BLaER1 treated with 17β-estradiol and CSF1 and Interleukin-3, amounts not matched to agents 10 nM and 100 nM (cell line): ENCODE results near the gene MOCOS.

ENCODE experiments used
- H3K27ac ChIP-seq, 11 experiments: shearing (Covaris generic); formaldehyde crosslinking; 2 replicates each; pipeline ENCODE4 v1.8.1; 2022
- H3K27me3 ChIP-seq, 11 experiments: shearing (Covaris generic); formaldehyde crosslinking; 2 replicates each; pipeline ENCODE4 v1.8.1; 2022
- H3K36me3 ChIP-seq, 11 experiments: shearing (Covaris generic); formaldehyde crosslinking; 2 replicates each; pipeline ENCODE4 v1.8.1; 2022
- H3K4me1 ChIP-seq, 10 experiments: shearing (Covaris generic); formaldehyde crosslinking; 2 replicates each; pipeline ENCODE4 v1.8.1; 2022
- H3K4me2 ChIP-seq, 11 experiments: shearing (Covaris generic); formaldehyde crosslinking; 2 replicates each; pipeline ENCODE4 v1.8.1; 2022
- H3K4me3 ChIP-seq, 10 experiments: shearing (Covaris generic); formaldehyde crosslinking; 2 replicates each; pipeline ENCODE4 v1.8.1; 2022
- H3K9ac ChIP-seq, 11 experiments: shearing (Covaris generic); formaldehyde crosslinking; 2 replicates each; pipeline ENCODE4 v1.8.1; 2022
- H3K9me3 ChIP-seq, 11 experiments: shearing (Covaris generic); formaldehyde crosslinking; replicated peaks in 1 of 11; 2 replicates each; pipeline ENCODE4 v1.8.1; 2022
- H4K20me1 ChIP-seq, 11 experiments: shearing (Covaris generic); formaldehyde crosslinking; 2 replicates each; pipeline ENCODE4 v1.8.1; 2022
- Cebpa-rat ChIP-seq, 11 experiments: shearing (Covaris generic); IDR thresholded peaks; 2 replicates each; pipeline ENCODE4 v1.8.1; 2022

Gene MOCOS

GRCh38 chr18:36187193-36187825 is at the start of gene MOCOS:
MOCOS (plus strand) TSS chr18:36187497; CDS start chr18:36187540, 43 bp downstream.
- H3K27ac ChIP-seq: no peak within 1 kb of the TSS
- no peaks in the 10 kb centered on the region for H3K9me3 ChIP-seq
- peaks cover 6 to 18% (median 15%) of the 10 kb centered on the region in 10 experiments; a peak in 16 of 20 replicates for H3K4me1 ChIP-seq
- H3K4me2 ChIP-seq: peak within 1 kb of the TSS; percentile 83 to 99 (median 95)
- TF ChIP-seq Cebpa-rat (IDR thresholded peaks at IDR 0.05): no peak
- H3K27me3 ChIP-seq: peaks cover 24 to 46% (median 39%) of the 10 kb centered on the region in 11 experiments
- H4K20me1 ChIP-seq: peaks cover 0 to 12% (median 0%) of the 10 kb centered on the region in 11 experiments; a peak in 4 of 22 replicates
- peak within 1 kb of the TSS; percentile 39 to 71 (median 65); a peak in 20 of 22 replicates for H3K9ac ChIP-seq
- peak within 1 kb of the TSS; percentile 59 to 81 (median 66) for H3K4me3 ChIP-seq
- H3K36me3 ChIP-seq: no peaks in the 10 kb centered on the region

- Histone ChIP-seq H3K4me3 (no peak overlapping the region), H3K36me3 (peaks cover 80 to 100% (median 94%) of the 10 kb centered on the region in 11 experiments)
- TF ChIP-seq Cebpa-rat (IDR thresholded peaks at IDR 0.05): no peak
Measured at GRCh38 chr18:36139245-36139644, 48.1 kb upstream of the MOCOS start.

GRCh38 chr18:36141576-36141975 is 45.7 kb upstream of the MOCOS start:
- Histone ChIP-seq H3K9me3 (no peaks in the 10 kb centered on the region), H4K20me1 (peaks cover 0 to 35% (median 6%) of the 10 kb centered on the region in 11 experiments; a peak in 8 of 22 replicates), H3K36me3 (peaks cover 96 to 100% (median 98%) of the 10 kb centered on the region in 11 experiments), H3K9ac (no peak overlapping the region), H3K27ac (no peak overlapping the region), H3K4me1 (peaks cover 0 to 13% (median 0%) of the 10 kb centered on the region in 10 experiments; a peak in 3 of 20 replicates), H3K4me3 (no peak overlapping the region), H3K27me3 (no peaks in the 10 kb centered on the region), H3K4me2 (no peak overlapping the region)
- TF ChIP-seq Cebpa-rat (IDR thresholded peaks at IDR 0.05): no peak

More at GRCh38 chr18:36139245-36139644, 48.1 kb upstream of the MOCOS start:
- Histone ChIP-seq H3K4me2 (no peak overlapping the region), H3K9me3 (no peaks in the 10 kb centered on the region), H4K20me1 (peaks cover 3 to 56% (median 22%) of the 10 kb centered on the region in 11 experiments; a peak in 16 of 22 replicates), H3K4me1 (peaks cover 0 to 6% (median 0%) of the 10 kb centered on the region in 10 experiments; a peak in 3 of 20 replicates), H3K27ac (no peak overlapping the region), H3K9ac (no peak overlapping the region), H3K27me3 (no peaks in the 10 kb centered on the region)

GRCh38 chr18:36142751-36143150 is 44.5 kb upstream of the MOCOS start:
- Histone ChIP-seq H3K36me3 (peaks cover 96 to 100% (median 98%) of the 10 kb centered on the region in 11 experiments), H3K4me2 (no peak overlapping the region)

GRCh38 chr18:36143391-36143790 is 43.9 kb upstream of the MOCOS start:
- Histone ChIP-seq H3K27me3 (no peaks in the 10 kb centered on the region), H3K4me3 (no peak overlapping the region), H3K9ac (no peak overlapping the region), H3K36me3 (peaks cover 96 to 100% (median 98%) of the 10 kb centered on the region in 11 experiments), H3K9me3 (no peaks in the 10 kb centered on the region), H3K4me2 (no peak overlapping the region), H4K20me1 (peaks cover 0 to 22% (median 4%) of the 10 kb centered on the region in 11 experiments; a peak in 6 of 22 replicates), H3K4me1 (peaks cover 0 to 13% (median 0%) of the 10 kb centered on the region in 10 experiments; a peak in 3 of 20 replicates), H3K27ac (no peak overlapping the region)
- no peak for TF ChIP-seq Cebpa-rat (IDR thresholded peaks at IDR 0.05)

More at GRCh38 chr18:36142751-36143150, 44.5 kb upstream of the MOCOS start:
- Histone ChIP-seq H3K27me3 (no peaks in the 10 kb centered on the region), H3K9me3 (no peaks in the 10 kb centered on the region), H3K4me1 (peaks cover 0 to 13% (median 0%) of the 10 kb centered on the region in 10 experiments; a peak in 3 of 20 replicates), H3K27ac (no peak overlapping the region), H3K4me3 (no peak overlapping the region), H4K20me1 (peaks cover 0 to 28% (median 4%) of the 10 kb centered on the region in 11 experiments; a peak in 5 of 22 replicates), H3K9ac (no peak overlapping the region)
- no peak for TF ChIP-seq Cebpa-rat (IDR thresholded peaks at IDR 0.05)

- H3K9me3 ChIP-seq: no peaks in the 10 kb centered on the region
- peaks cover 0 to 17% (median 4%) of the 10 kb centered on the region in 11 experiments; a peak in 7 of 22 replicates for H4K20me1 ChIP-seq
- H3K4me2 ChIP-seq: peak overlapping the region in 4 of 11 experiments; percentile 7 to 33 (median 19); a peak in 5 of 22 replicates
- TF ChIP-seq Cebpa-rat (IDR thresholded peaks at IDR 0.05): no peak
- no peak overlapping the region for H3K9ac ChIP-seq
- H3K4me1 ChIP-seq: peaks cover 0 to 13% (median 8%) of the 10 kb centered on the region in 10 experiments; a peak in 15 of 20 replicates
- H3K4me3 ChIP-seq: no peak overlapping the region
- H3K36me3 ChIP-seq: peaks cover 98 to 100% (median 100%) of the 10 kb centered on the region in 11 experiments
- no peaks in the 10 kb centered on the region for H3K27me3 ChIP-seq
- H3K27ac ChIP-seq: no peak overlapping the region
Measured at GRCh38 chr18:36149514-36150289, 37.6 kb upstream of the MOCOS start.

GRCh38 chr18:36152781-36153180 is 34.5 kb upstream of the MOCOS start:
- TF ChIP-seq Cebpa-rat (IDR thresholded peaks at IDR 0.05): no peak
- Histone ChIP-seq H3K36me3 (peaks cover 98 to 100% (median 100%) of the 10 kb centered on the region in 11 experiments), H3K4me2 (no peak overlapping the region)

GRCh38 chr18:36153203-36153602 is 34.1 kb upstream of the MOCOS start:
- H3K9me3 ChIP-seq: no peaks in the 10 kb centered on the region
- no peak overlapping the region for H3K27ac ChIP-seq
- H3K4me1 ChIP-seq: peaks cover 0 to 13% (median 8%) of the 10 kb centered on the region in 10 experiments; a peak in 14 of 20 replicates
- no peak overlapping the region for H3K4me2 ChIP-seq
- H3K4me3 ChIP-seq: no peak overlapping the region
- TF ChIP-seq Cebpa-rat (IDR thresholded peaks at IDR 0.05): no peak
- H3K36me3 ChIP-seq: peaks cover 96 to 100% (median 100%) of the 10 kb centered on the region in 11 experiments
- no peak overlapping the region for H3K9ac ChIP-seq
- H4K20me1 ChIP-seq: peaks cover 0 to 26% (median 8%) of the 10 kb centered on the region in 11 experiments; a peak in 10 of 22 replicates
- H3K27me3 ChIP-seq: no peaks in the 10 kb centered on the region

More at GRCh38 chr18:36152781-36153180, 34.5 kb upstream of the MOCOS start:
- H3K27ac ChIP-seq: no peak overlapping the region
- H3K4me3 ChIP-seq: no peak overlapping the region
- peaks cover 0 to 13% (median 8%) of the 10 kb centered on the region in 10 experiments; a peak in 14 of 20 replicates for H3K4me1 ChIP-seq
- no peaks in the 10 kb centered on the region for H3K27me3 ChIP-seq
- H3K9me3 ChIP-seq: no peaks in the 10 kb centered on the region
- no peak overlapping the region for H3K9ac ChIP-seq
- peaks cover 0 to 22% (median 7%) of the 10 kb centered on the region in 11 experiments; a peak in 10 of 22 replicates for H4K20me1 ChIP-seq
